ENCODE results near the gene ARHGEF1. TPM values are rescaled to one million over a fixed set of nuclear protein-coding genes. Genes with fewer than 3 reads are reported as not detected.
A peak's percentile ranks its signal among the peaks of the same experiment; 100 is the strongest.

ARHGEF1 gene
- total RNA-seq, 1 donor from 2014 or later, result 34.7 TPM

GRCh38 chr19:41918095-41918494, 35.1 kb downstream of the ARHGEF1 start:
- DNase-seq (ENCODE audit: low read depth in 2 of 2), result no peak

- DNase-seq (ENCODE audit: low read depth in 2 of 2), result no peak
Measured at GRCh38 chr19:41918653-41919244, 35.8 kb downstream of the ARHGEF1 start.

- no peak for DNase-seq (ENCODE audit: low read depth in 2 of 2)
Measured at GRCh38 chr19:41919948-41920712, 37.1 kb downstream of the ARHGEF1 start.

GRCh38 chr19:41920882-41921576, 38.0 kb downstream of the ARHGEF1 start:
- DNase-seq (ENCODE audit: low read depth in 2 of 2), result no peak

- no peak for DNase-seq (ENCODE audit: low read depth in 2 of 2)
Measured at GRCh38 chr19:41921577-41922576, 38.9 kb downstream of the ARHGEF1 start.

GRCh38 chr19:41922585-41922984, 39.6 kb downstream of the ARHGEF1 start:
- DNase-seq (ENCODE audit: low read depth in 2 of 2), result no peak

GRCh38 chr19:41923045-41923788, 40.2 kb downstream of the ARHGEF1 start:
- DNase-seq (ENCODE audit: low read depth in 2 of 2), result no peak

GRCh38 chr19:41924151-41925145, 41.5 kb downstream of the ARHGEF1 start:
- no peak for DNase-seq (ENCODE audit: low read depth in 2 of 2)

GRCh38 chr19:41925208-41926003, 42.4 kb downstream of the ARHGEF1 start:
- DNase-seq (ENCODE audit: low read depth in 2 of 2), result no peak

- no peak for DNase-seq (ENCODE audit: low read depth in 2 of 2)
Measured at GRCh38 chr19:41926028-41926762, 43.2 kb downstream of the ARHGEF1 start.

GRCh38 chr19:41926763-41927496, 43.9 kb downstream of the ARHGEF1 start:
- no peak for DNase-seq (ENCODE audit: low read depth in 2 of 2)

GRCh38 chr19:41927497-41928192, 44.7 kb downstream of the ARHGEF1 start:
- DNase-seq (ENCODE audit: low read depth in 2 of 2), result no peak

GRCh38 chr19:41928221-41928683, 45.3 kb downstream of the ARHGEF1 start, which contains the start of gene ERFL:
ERFL (minus strand) TSS chr19:41928449; CDS start chr19:41912919, 15,530 bp downstream.
- peak in 1 of 2 donors; percentile 16 for DNase-seq (ENCODE audit: low read depth in 2 of 2)

- peak in 1 of 2 donors; percentile 21 for DNase-seq (ENCODE audit: low read depth in 2 of 2)
Measured at GRCh38 chr19:41928754-41929535, 46.0 kb downstream of the ARHGEF1 start.

GRCh38 chr19:41929536-41930071, 46.6 kb downstream of the ARHGEF1 start:
- DNase-seq (ENCODE audit: low read depth in 2 of 2), result no peak
